Smooth muscle cell (in vitro differentiated cells): Measurements from ENCODE around the gene LACRT. TPM values are rescaled to one million over a fixed set of nuclear protein-coding genes. Genes with fewer than 3 reads are reported as not detected.

Source experiments
- DNase-seq: peaks from one replicate; lab custom pipeline; 2025; ENCODE audit not compliant: unreplicated experiment; lab: John Stamatoyannopoulos, UW
- H2AFZ ChIP-seq: fragments of 200-600 bp; sonication (generic); 2 replicates; pipeline ENCODE4 v1.6.0; 2016; ENCODE audit warnings: antibody characterized with exemption, low read depth, mild to moderate bottlenecking
- H3F3A ChIP-seq: fragments of 200-600 bp; sonication (generic); 2 replicates; pipeline ENCODE4 v1.6.0; 2017; ENCODE audit warnings: antibody characterized with exemption, low read depth
- H3K27ac ChIP-seq: fragments of 200-600 bp; sonication (generic); 2 replicates; pipeline ENCODE4 v1.5.1; 2016; ENCODE audit warnings: low read depth, mild to moderate bottlenecking
- H3K27me3 ChIP-seq: fragments of 200-600 bp; sonication (generic); 2 replicates; pipeline ENCODE4 v1.6.1; 2016; ENCODE audit warnings: low read depth, mild to moderate bottlenecking
- H3K36me3 ChIP-seq: fragments of 200-600 bp; sonication (generic); 2 replicates; pipeline ENCODE4 v1.5.1; 2016; ENCODE audit warnings: low read depth
- H3K4me1 ChIP-seq: fragments of 200-600 bp; sonication (generic); 2 replicates; pipeline ENCODE4 v1.5.1; 2016; ENCODE audit warnings: low read depth
- H3K4me2 ChIP-seq: fragments of 200-600 bp; sonication (generic); 2 replicates; pipeline ENCODE4 v1.6.0; 2016; ENCODE audit warnings: mild to moderate bottlenecking
- H3K4me3 ChIP-seq: fragments of 200-600 bp; sonication (generic); 2 replicates; pipeline ENCODE4 v1.5.1; 2016; ENCODE audit warnings: mild to moderate bottlenecking
- H3K79me2 ChIP-seq: fragments of 200-600 bp; sonication (generic); 2 replicates; pipeline ENCODE4 v1.6.0; 2016; ENCODE audit warnings: low read depth, mild to moderate bottlenecking
- H3K9ac ChIP-seq: fragments of 200-600 bp; sonication (generic); 2 replicates; pipeline ENCODE4 v1.6.0; 2016; ENCODE audit warnings: low read depth
- H3K9me3 ChIP-seq: fragments of 200-600 bp; sonication (generic); replicated peaks from 2 replicates; pipeline ENCODE4 v1.5.1; 2016; ENCODE audit warnings: low read depth
- H4K20me1 ChIP-seq: fragments of 200-600 bp; sonication (generic); 2 replicates; pipeline ENCODE4 v1.6.0; 2016; ENCODE audit warnings: low read depth
- CTCF ChIP-seq: fragments of 200-600 bp; sonication (generic); IDR thresholded peaks from 2 replicates; pipeline ENCODE4 v1.5.1; 2017; ENCODE audit warnings: borderline replicate concordance, mild to moderate bottlenecking, antibody characterized with exemption; ENCODE audit not compliant: insufficient read depth, poor library complexity, severe bottlenecking
- WGBS: methylation state at CpG from one replicate; pipeline ENCODE4 v1.1.7; 2016; ENCODE audit warnings: low lambda C conversion rate; 5-methylcytosine and 5-hydroxymethylcytosine counted together
- polyA plus RNA-seq: library from polyadenylated mRNA; unstranded; fragments of >200 nt; fragmentation: Nextera tagmentation; extraction: Ambion mirVana; gene quantifications from 2 replicates; pipeline ENCODE4 v1.2.1, GENCODE V29; 2016
- total RNA-seq: library from RNA; depleted of rRNA; stranded (reverse); fragments of >200 nt; gene quantifications from 2 replicates; pipeline ENCODE4 v1.2.3, GENCODE V29; 2014

LACRT gene
- total and polyA plus RNA-seq, 2 experiments from 2014 or later, result not detected

- no peak for DNase-seq
- no peaks in the 10 kb centered on the region for H3K4me1 ChIP-seq
- no peak overlapping the region for H3K4me3 ChIP-seq
- H3K27ac ChIP-seq, result no peak overlapping the region
- TF ChIP-seq CTCF, result no peak
- no peaks in the 10 kb centered on the region for H3K27me3 ChIP-seq
- H3K36me3 ChIP-seq, result no peaks in the 10 kb centered on the region
- no peak overlapping the region for H3K9ac ChIP-seq
- H3K4me2 ChIP-seq, result no peak overlapping the region
- H2AFZ ChIP-seq, result no peak overlapping the region
- no peaks in the 10 kb centered on the region for H4K20me1 ChIP-seq
- H3F3A ChIP-seq, result no peaks in the 10 kb centered on the region
- 93% methylated on average over 3 of the region's 3 CpGs for WGBS
- no peaks in the 10 kb centered on the region for H3K79me2 ChIP-seq
- H3K9me3 ChIP-seq, result no peaks in the 10 kb centered on the region
Measured at GRCh38 chr12:54663603-54664002, 28.9 kb upstream of the LACRT start.

- H3K9me3 ChIP-seq, result no peaks in the 10 kb centered on the region
- H4K20me1 ChIP-seq, result no peaks in the 10 kb centered on the region
- no peak overlapping the region for H3K4me2 ChIP-seq
- H3K27ac ChIP-seq, result no peak overlapping the region
- no peaks in the 10 kb centered on the region for H3F3A ChIP-seq
- no peaks in the 10 kb centered on the region for H3K36me3 ChIP-seq
- TF ChIP-seq CTCF, result no peak
- H3K4me1 ChIP-seq, result no peaks in the 10 kb centered on the region
- WGBS, result 71% methylated on average over 3 of the region's 3 CpGs
- no peak for DNase-seq
- H3K27me3 ChIP-seq, result no peaks in the 10 kb centered on the region
- no peak overlapping the region for H3K9ac ChIP-seq
- no peaks in the 10 kb centered on the region for H3K79me2 ChIP-seq
- H3K4me3 ChIP-seq, result no peak overlapping the region
- H2AFZ ChIP-seq, result no peak overlapping the region
Measured at GRCh38 chr12:54662026-54662425, 27.3 kb upstream of the LACRT start.

GRCh38 chr12:54661048-54661447 lies 26.4 kb upstream of the LACRT start:
- no peak for DNase-seq
- 86% methylated on average over 2 of the region's 2 CpGs for WGBS
- no peak overlapping the region for H3K9ac ChIP-seq
- no peak for TF ChIP-seq CTCF
- H3K27me3 ChIP-seq, result no peaks in the 10 kb centered on the region
- H3F3A ChIP-seq, result no peaks in the 10 kb centered on the region
- H3K27ac ChIP-seq, result no peak overlapping the region
- no peak overlapping the region for H3K4me2 ChIP-seq
- H3K36me3 ChIP-seq, result no peaks in the 10 kb centered on the region
- H3K4me1 ChIP-seq, result no peaks in the 10 kb centered on the region
- no peak overlapping the region for H3K4me3 ChIP-seq
- no peaks in the 10 kb centered on the region for H3K9me3 ChIP-seq
- H3K79me2 ChIP-seq, result no peaks in the 10 kb centered on the region
- no peaks in the 10 kb centered on the region for H4K20me1 ChIP-seq
- H2AFZ ChIP-seq, result no peak overlapping the region

GRCh38 chr12:54660320-54660962 lies 25.7 kb upstream of the LACRT start:
- WGBS, result 90% methylated on average over 10 of the region's 10 CpGs

More at GRCh38 chr12:54660320-54660962, 25.7 kb upstream of the LACRT start:
- TF ChIP-seq CTCF, result no peak
- Histone ChIP-seq H3K27ac (no peak overlapping the region), H4K20me1 (no peaks in the 10 kb centered on the region), H3K4me1 (no peaks in the 10 kb centered on the region), H3K36me3 (no peaks in the 10 kb centered on the region), H3K9ac (no peak overlapping the region), H2AFZ (no peak overlapping the region), H3K27me3 (no peaks in the 10 kb centered on the region), H3F3A (no peaks in the 10 kb centered on the region), H3K4me2 (no peak overlapping the region), H3K79me2 (no peaks in the 10 kb centered on the region), H3K4me3 (no peak overlapping the region), H3K9me3 (no peaks in the 10 kb centered on the region)
- no peak for DNase-seq
